ENCODE data around the gene FAM181A. TPM values are rescaled to one million over a fixed set of nuclear protein-coding genes. Genes with fewer than 3 reads are reported as not detected.

The FAM181A gene
- total and polyA plus RNA-seq, 2 of the 4 experiments (the other 2 are of a cell fraction) = not detected

GRCh38 chr14:93906341-93907329 is 20.5 kb upstream of the FAM181A start:
- Histone ChIP-seq H2AFZ (replicated peaks; ENCODE audit: low read length, poor library complexity) (peak overlapping the region; percentile 24), H3K27me3 (ENCODE audit: control insufficient read depth, insufficient read depth, low read length) (peaks cover 6% of the 10 kb centered on the region), H4K91ac (ENCODE audit: insufficient read depth, low read depth, low read length) (no peak overlapping the region), H3K4ac (ENCODE audit: low read depth, low read length) (no peak overlapping the region), H3K9ac (ENCODE audit: low read depth, low read length) (no peak overlapping the region), H2AK9ac (replicated peaks; ENCODE audit: low read depth, low read length, poor library complexity) (no peak overlapping the region), H2BK5ac (ENCODE audit: low read depth, low read length, poor library complexity, severe bottlenecking) (no peak overlapping the region), H3K9me1 (ENCODE audit: insufficient read depth, low read length) (no peaks in the 10 kb centered on the region), H3K14ac (replicated peaks; ENCODE audit: low read depth, low read length) (no peak overlapping the region), H2AK5ac (ENCODE audit: low read depth, low read length) (no peak overlapping the region), H4K8ac (ENCODE audit: low read depth in 2 of 2, low read length in 2 of 2) (no peak overlapping the region), H3K56ac (ENCODE audit: extremely low read depth, insufficient read depth, low read length) (no peak overlapping the region), H2BK20ac (ENCODE audit: low read depth, low read length) (no peak overlapping the region), H3K18ac (ENCODE audit: low read depth, low read length) (no peak overlapping the region), H3K9me3 (ENCODE audit: control insufficient read depth, insufficient read depth, low read length) (no peaks in the 10 kb centered on the region), H4K5ac (ENCODE audit: low read depth, low read length) (no peak overlapping the region), H3K27ac (ENCODE audit: insufficient read depth, low read length) (no peak overlapping the region), H2BK120ac (ENCODE audit: low read depth, low read length) (no peak overlapping the region), H3K79me1 (ENCODE audit: low read depth in 1 of 2, low read length in 2 of 2) (no peaks in the 10 kb centered on the region), H4K20me1 (ENCODE audit: insufficient read depth, low read length) (no peaks in the 10 kb centered on the region), H3K4me3 (ENCODE audit: insufficient read depth, low read depth, low read length) (no peak overlapping the region), H3K36me3 (ENCODE audit: control insufficient read depth, insufficient read depth, low read length) (no peaks in the 10 kb centered on the region), H3K4me1 (ENCODE audit: control insufficient read depth, insufficient read depth, low read length) (no peaks in the 10 kb centered on the region), H2BK15ac (ENCODE audit: low read depth, low read length) (no peak overlapping the region), H3K23ac (ENCODE audit: low read depth, low read length) (no peak overlapping the region), H3K4me2 (ENCODE audit: low read depth, low read length) (no peak overlapping the region)
- in situ Hi-C loops (cut with MboI; ENCODE audit: low sequenced_read_pairs) = no loop called here
- DNase-seq = peak; percentile 17
- intact Hi-C loops (cut with micrococcal nuclease) = no loop called here
- TF ChIP-seq CTCF (conservative IDR thresholded peaks at IDR 0.05; ENCODE audit: low read depth, low read length) = peak; percentile 52
- peak; percentile 30; the same call in 1 of the 2 replicates for TF ChIP-seq SMC3 (IDR thresholded peaks at IDR 0.05; ENCODE audit: low read depth, low read length)
- TF ChIP-seq NFE2L2 (IDR thresholded peaks at IDR 0.05; ENCODE audit: low read depth, low read length) = no peak
- TF ChIP-seq ELK1 (IDR thresholded peaks at IDR 0.05; ENCODE audit: borderline replicate concordance, low read depth, low read length) = no peak
- TF ChIP-seq MXI1 (IDR thresholded peaks at IDR 0.05; ENCODE audit: borderline replicate concordance, low read depth, low read length) = no peak
- TF ChIP-seq RAD21 (IDR thresholded peaks at IDR 0.05; ENCODE audit: low read length) = peak; percentile 46
- TF ChIP-seq CEBPB (IDR thresholded peaks at IDR 0.05; ENCODE audit: low read depth, low read length) = no peak
- no peak for TF ChIP-seq BHLHE40 (IDR thresholded peaks at IDR 0.05; ENCODE audit: low read depth, low read length)
- no peak for TF ChIP-seq RCOR1 (IDR thresholded peaks at IDR 0.05; ENCODE audit: insufficient replicate concordance, low read length)
- ChIA-PET POLR2A (ENCODE audit: unreplicated experiment) (no interaction called here), CTCF (interaction anchor here (0.6 kb wide), 1 partner anchor 11 kb away, joined by 3 read pairs; no protein-coding TSS in a partner anchor)
- 23% methylated on average over 7 of the region's 15 CpGs; no CpG with 5 or more reads in 1 of the 2 experiments for WGBS, 2 experiments (ENCODE audit: extremely low coverage in 2 of 2, insufficient read length in 1 of 2)
- dilution Hi-C loops (cut with HindIII; ENCODE audit: low sequenced_read_pairs, unreplicated experiment) = no loop called here
- ATAC-seq (ENCODE audit: low read depth) = peak; percentile 70; the same call in 1 of the 2 replicates
- BruUV-seq (replicated peaks) = no TSS peak
